SK-N-SH (cell line): ENCODE data around the gene RITA1. TPM values are rescaled to one million over a fixed set of nuclear protein-coding genes. Genes with fewer than 3 reads are reported as not detected.

Experiments
- CTCF ChIA-PET: fragments of 300-600, 350-600 bp; formaldehyde crosslinking; extraction: SDS; loops from one replicate; lab custom pipeline; 2021; lab: Yijun Ruan, JAX
- POLR2A ChIA-PET: fragments of 350-600 bp; sonication (Branson Sonifier 250); formaldehyde crosslinking; extraction: SDS; loops from one replicate; lab custom pipeline; 2020; ENCODE audit warnings: antibody characterized with exemption, inconsistent platforms; lab: Yijun Ruan, JAX
- DNase-seq: peaks from one replicate; pipeline ENCODE4 v3.0.0; 2012
- H2AFZ ChIP-seq: fragments of 200-600 bp; sonication (generic); 2 replicates; pipeline ENCODE4 v1.8.1; 2016; ENCODE audit warnings: antibody characterized with exemption, mild to moderate bottlenecking, low read depth
- H3F3A ChIP-seq: fragments of 200-600 bp; sonication (generic); replicated peaks from 2 replicates; pipeline ENCODE3; 2016; ENCODE audit warnings: antibody characterized with exemption, mild to moderate bottlenecking; ENCODE audit not compliant: insufficient read depth
- H3K27ac ChIP-seq, 2 experiments: fragments of 200-500 bp in 1 of 2; fragments of 200-600 bp in 1 of 2; sonication (Bioruptor generic) in 1 of 2; sonication (generic), shearing (Covaris generic) in 1 of 2; 2 replicates each; pipeline versions ENCODE4 v1.5.1 to v1.6.1; 2014 to 2016; ENCODE audit warnings: low read depth in 2 of 2, inconsistent platforms in 1 of 2, low read length in 1 of 2, mild to moderate bottlenecking in 1 of 2, mixed read lengths in 1 of 2
- H3K27me3 ChIP-seq: fragments of 200-600 bp; sonication (generic), shearing (Covaris generic); 2 replicates; pipeline ENCODE4 v1.6.1; 2016; ENCODE audit warnings: mixed run types; ENCODE audit not compliant: insufficient read depth
- H3K36me3 ChIP-seq, 2 experiments: fragments of 200-500 bp in 1 of 2; fragments of 200-600 bp in 1 of 2; sonication (Bioruptor generic) in 1 of 2; sonication (generic) in 1 of 2; replicated peaks in 1 of 2; 2 replicates each; pipeline versions ENCODE3 to v1.5.1; 2014 to 2016; ENCODE audit warnings: low read length in 1 of 2, mild to moderate bottlenecking in 1 of 2; ENCODE audit not compliant: insufficient read depth in 2 of 2, control insufficient read depth in 1 of 2
- H3K4me1 ChIP-seq, 2 experiments: fragments of 200-500 bp in 1 of 2; fragments of 200-600 bp in 1 of 2; sonication (Bioruptor generic) in 1 of 2; sonication (generic), shearing (Covaris generic) in 1 of 2; 2 replicates each; pipeline versions ENCODE4 v1.5.1 to v1.6.1; 2014 to 2016; ENCODE audit warnings: low read depth in 1 of 2, low read length in 1 of 2, mixed run types in 1 of 2; ENCODE audit not compliant: insufficient read depth in 2 of 2, control insufficient read depth in 1 of 2
- H3K4me2 ChIP-seq: fragments of 200-600 bp; sonication (generic), shearing (Covaris generic); 2 replicates; pipeline ENCODE4 v1.6.1; 2017; ENCODE audit warnings: mixed run types
- H3K4me3 ChIP-seq, 2 experiments: fragments of 200-500 bp in 1 of 2; fragments of 200-600 bp in 1 of 2; sonication (Bioruptor generic) in 1 of 2; sonication (generic), shearing (Covaris generic) in 1 of 2; 2 replicates each; pipeline versions ENCODE4 v1.5.1 to v1.8.1; 2014 to 2016; ENCODE audit warnings: low read depth in 2 of 2, inconsistent platforms in 1 of 2, low read length in 1 of 2, mild to moderate bottlenecking in 1 of 2, mixed read lengths in 1 of 2, moderate library complexity in 1 of 2
- H3K79me2 ChIP-seq: fragments of 200-600 bp; sonication (generic); 2 replicates; pipeline ENCODE4 v1.8.1; 2017; ENCODE audit warnings: mild to moderate bottlenecking; ENCODE audit not compliant: insufficient read depth
- H3K9ac ChIP-seq: fragments of 200-600 bp; sonication (generic); 2 replicates; pipeline ENCODE4 v1.6.1; 2017; ENCODE audit warnings: mixed run types
- H3K9me2 ChIP-seq: fragments of 200-600 bp; sonication (generic); 2 replicates; pipeline ENCODE4 v1.6.1; 2017; ENCODE audit warnings: mixed run types
- H3K9me3 ChIP-seq: fragments of 200-600 bp; sonication (generic); 2 replicates; pipeline ENCODE4 v1.6.1; 2017; ENCODE audit warnings: mixed run types, mild to moderate bottlenecking, moderate library complexity
- H4K20me1 ChIP-seq: fragments of 200-600 bp; sonication (generic); 2 replicates; pipeline ENCODE4 v1.6.1; 2017; ENCODE audit warnings: mild to moderate bottlenecking, mixed run types; ENCODE audit not compliant: insufficient read depth
- CHD2 ChIP-seq: fragments of 150-350 bp; IDR thresholded peaks from 2 replicates; pipeline ENCODE4 v1.6.1; 2018; ENCODE audit warnings: low read length; ENCODE audit not compliant: partially characterized antibody
- EP300 ChIP-seq, 2 experiments: IDR thresholded peaks; 2 replicates each; pipeline versions ENCODE4 v1.4.0 to v1.6.1; 2012; ENCODE audit warnings: borderline replicate concordance in 1 of 2, low read depth in 1 of 2, low read length in 1 of 2
- EZH2phosphoT487 ChIP-seq: fragments of 200-600 bp; sonication (generic); IDR thresholded peaks from 2 replicates; pipeline ENCODE4 v1.6.1; 2017; ENCODE audit warnings: low read depth, mixed run types, mild to moderate bottlenecking, antibody characterized with exemption, moderate library complexity, borderline replicate concordance
- GABPA ChIP-seq: IDR thresholded peaks from 2 replicates; pipeline ENCODE4 v1.4.0; 2012; ENCODE audit warnings: low read depth, mild to moderate bottlenecking
- JUND ChIP-seq: IDR thresholded peaks from 2 replicates; pipeline ENCODE4 v1.4.0; 2012
- MEF2A ChIP-seq: IDR thresholded peaks from 2 replicates; pipeline ENCODE4 v1.4.0; 2012; ENCODE audit warnings: low read depth, borderline replicate concordance
- MXI1 ChIP-seq: IDR thresholded peaks from 2 replicates; pipeline ENCODE4 v1.6.1; 2012; ENCODE audit warnings: mild to moderate bottlenecking, low read depth, low read length, improper control_type of control experiment
- NRF1 ChIP-seq: IDR thresholded peaks from 2 replicates; pipeline ENCODE4 v1.6.1; 2012; ENCODE audit warnings: low read depth, mild to moderate bottlenecking, low read length
- RFX5 ChIP-seq: IDR thresholded peaks from 2 replicates; pipeline ENCODE4 v1.6.1; 2012; ENCODE audit warnings: mild to moderate bottlenecking, improper control_type of control experiment, low read length
- SMC3 ChIP-seq: IDR thresholded peaks from 2 replicates; pipeline ENCODE4 v1.6.1; 2012; ENCODE audit warnings: low read depth, low read length, improper control_type of control experiment
- TCF12 ChIP-seq: IDR thresholded peaks from 2 replicates; pipeline ENCODE4 v1.4.0; 2012
- WGBS: methylation state at CpG from one replicate; pipeline ENCODE4 v1.1.6; 2017; ENCODE audit warnings: low lambda C conversion rate; 5-methylcytosine and 5-hydroxymethylcytosine counted together
- polyA plus RNA-seq, 3 experiments: library from polyadenylated mRNA; depleted of rRNA; stranded (reverse); fragments of >200 nt; gene quantifications; 2 replicates each; pipeline ENCODE4 v1.2.3, GENCODE V29; 2012
- TF ChIP-seq, protein P1 (sequence below): fragments of 150-350 bp; IDR thresholded peaks from 2 replicates; pipeline ENCODE4 v1.6.1; 2017; ENCODE audit warnings: antibody characterized with exemption, low read length, low read depth, borderline replicate concordance
- TF ChIP-seq, protein P2 (sequence below): IDR thresholded peaks from 2 replicates; pipeline ENCODE4 v1.4.0; 2012; ENCODE audit warnings: low read depth, borderline replicate concordance
- TF ChIP-seq, protein P3 (sequence below): fragments of 150-350 bp; IDR thresholded peaks from 2 replicates; pipeline ENCODE4 v1.6.1; 2016; ENCODE audit warnings: mild to moderate bottlenecking, low read depth, low read length
- TF ChIP-seq, protein P4 (sequence below): IDR thresholded peaks from 2 replicates; pipeline ENCODE4; 2012
- TF ChIP-seq, protein P5 (sequence below): fragments of 200-600 bp; sonication (generic); IDR thresholded peaks from 2 replicates; pipeline ENCODE4 v1.6.1; 2017; ENCODE audit warnings: antibody characterized with exemption, mild to moderate bottlenecking, moderate library complexity
- TF ChIP-seq, protein P6 (sequence below): IDR thresholded peaks from 2 replicates; pipeline ENCODE4 v1.6.1; 2012; ENCODE audit warnings: mild to moderate bottlenecking, low read depth, low read length, moderate library complexity

RITA1 gene
- polyA plus RNA-seq, 1 of the 3 experiments (the other 2 are of a cell fraction), result 21.1 TPM

DNA sequence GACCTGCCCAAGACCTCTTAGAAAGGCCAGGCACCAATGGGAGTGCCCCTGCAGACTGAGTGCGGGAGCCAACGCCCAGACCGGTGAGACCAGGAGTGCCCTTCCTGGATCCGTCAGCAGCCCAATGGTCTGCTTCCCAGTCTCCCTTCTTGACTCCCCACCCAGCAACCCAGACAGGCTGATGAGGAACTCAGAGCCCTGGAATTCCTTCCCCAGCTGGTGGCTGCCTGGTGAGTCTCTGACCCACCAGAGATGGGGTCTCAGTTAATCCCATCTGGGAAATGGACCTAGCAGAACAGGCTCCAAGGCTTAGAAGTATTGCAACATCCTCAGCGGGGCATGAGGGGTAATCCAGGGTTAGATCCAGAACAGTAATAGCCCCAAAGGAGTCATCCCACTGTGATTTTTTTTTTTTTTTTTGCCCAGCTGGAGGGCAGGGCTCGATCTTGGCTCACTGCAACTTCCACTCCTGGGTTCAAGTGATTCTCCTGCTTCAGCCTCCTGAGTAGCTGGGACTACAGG lies 48.5 kb upstream of the RITA1 start:
- 87% methylated on average over 6 of the region's 6 CpGs for WGBS
- ChIA-PET CTCF (interaction anchor here (1.3 to 6.4 kb wide), 4 partner anchors 9 to 88 kb away, joined by 4 to 49 read pairs (median 7); partner anchors contain the start of gene CFAP73), POLR2A (no interaction called here)
- Histone ChIP-seq H3K4me3 (no peak overlapping the region), H3K9me2 (no peaks in the 10 kb centered on the region), H4K20me1 (no peaks in the 10 kb centered on the region), H3K36me3 (no peaks in the 10 kb centered on the region), H3K4me1 (no peaks in the 10 kb centered on the region; a peak in 1 of 4 replicates), H3F3A (no peaks in the 10 kb centered on the region), H2AFZ (no peak overlapping the region), H3K9me3 (no peaks in the 10 kb centered on the region), H3K9ac (no peak overlapping the region), H3K27me3 (no peaks in the 10 kb centered on the region), H3K27ac (no peak overlapping the region), H3K4me2 (no peak overlapping the region), H3K79me2 (no peaks in the 10 kb centered on the region)
- no peak for DNase-seq
- TF ChIP-seq, protein P1, sequence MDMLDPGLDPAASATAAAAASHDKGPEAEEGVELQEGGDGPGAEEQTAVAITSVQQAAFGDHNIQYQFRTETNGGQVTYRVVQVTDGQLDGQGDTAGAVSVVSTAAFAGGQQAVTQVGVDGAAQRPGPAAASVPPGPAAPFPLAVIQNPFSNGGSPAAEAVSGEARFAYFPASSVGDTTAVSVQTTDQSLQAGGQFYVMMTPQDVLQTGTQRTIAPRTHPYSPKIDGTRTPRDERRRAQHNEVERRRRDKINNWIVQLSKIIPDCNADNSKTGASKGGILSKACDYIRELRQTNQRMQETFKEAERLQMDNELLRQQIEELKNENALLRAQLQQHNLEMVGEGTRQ, result no peak
- TF ChIP-seq SMC3 (no peak), EP300 (IDR thresholded peaks at IDR 0.05; ENCODE audit: borderline replicate concordance in 1 of 2, low read depth in 1 of 2, low read length in 1 of 2) (no peak), JUND (no peak), TCF12 (no peak), RFX5 (no peak), EZH2phosphoT487 (no peak), GABPA (no peak), NRF1 (no peak), MEF2A (no peak), MXI1 (no peak), CHD2 (no peak)
- TF ChIP-seq, protein P2, sequence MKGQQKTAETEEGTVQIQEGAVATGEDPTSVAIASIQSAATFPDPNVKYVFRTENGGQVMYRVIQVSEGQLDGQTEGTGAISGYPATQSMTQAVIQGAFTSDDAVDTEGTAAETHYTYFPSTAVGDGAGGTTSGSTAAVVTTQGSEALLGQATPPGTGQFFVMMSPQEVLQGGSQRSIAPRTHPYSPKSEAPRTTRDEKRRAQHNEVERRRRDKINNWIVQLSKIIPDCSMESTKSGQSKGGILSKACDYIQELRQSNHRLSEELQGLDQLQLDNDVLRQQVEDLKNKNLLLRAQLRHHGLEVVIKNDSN, result no peak
- TF ChIP-seq, protein P3, sequence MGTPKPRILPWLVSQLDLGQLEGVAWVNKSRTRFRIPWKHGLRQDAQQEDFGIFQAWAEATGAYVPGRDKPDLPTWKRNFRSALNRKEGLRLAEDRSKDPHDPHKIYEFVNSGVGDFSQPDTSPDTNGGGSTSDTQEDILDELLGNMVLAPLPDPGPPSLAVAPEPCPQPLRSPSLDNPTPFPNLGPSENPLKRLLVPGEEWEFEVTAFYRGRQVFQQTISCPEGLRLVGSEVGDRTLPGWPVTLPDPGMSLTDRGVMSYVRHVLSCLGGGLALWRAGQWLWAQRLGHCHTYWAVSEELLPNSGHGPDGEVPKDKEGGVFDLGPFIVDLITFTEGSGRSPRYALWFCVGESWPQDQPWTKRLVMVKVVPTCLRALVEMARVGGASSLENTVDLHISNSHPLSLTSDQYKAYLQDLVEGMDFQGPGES, result no peak
- TF ChIP-seq, protein P4, sequence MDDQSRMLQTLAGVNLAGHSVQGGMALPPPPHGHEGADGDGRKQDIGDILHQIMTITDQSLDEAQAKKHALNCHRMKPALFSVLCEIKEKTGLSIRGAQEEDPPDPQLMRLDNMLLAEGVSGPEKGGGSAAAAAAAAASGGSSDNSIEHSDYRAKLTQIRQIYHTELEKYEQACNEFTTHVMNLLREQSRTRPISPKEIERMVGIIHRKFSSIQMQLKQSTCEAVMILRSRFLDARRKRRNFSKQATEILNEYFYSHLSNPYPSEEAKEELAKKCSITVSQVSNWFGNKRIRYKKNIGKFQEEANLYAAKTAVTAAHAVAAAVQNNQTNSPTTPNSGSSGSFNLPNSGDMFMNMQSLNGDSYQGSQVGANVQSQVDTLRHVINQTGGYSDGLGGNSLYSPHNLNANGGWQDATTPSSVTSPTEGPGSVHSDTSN, result no peak
- TF ChIP-seq, protein P5, sequence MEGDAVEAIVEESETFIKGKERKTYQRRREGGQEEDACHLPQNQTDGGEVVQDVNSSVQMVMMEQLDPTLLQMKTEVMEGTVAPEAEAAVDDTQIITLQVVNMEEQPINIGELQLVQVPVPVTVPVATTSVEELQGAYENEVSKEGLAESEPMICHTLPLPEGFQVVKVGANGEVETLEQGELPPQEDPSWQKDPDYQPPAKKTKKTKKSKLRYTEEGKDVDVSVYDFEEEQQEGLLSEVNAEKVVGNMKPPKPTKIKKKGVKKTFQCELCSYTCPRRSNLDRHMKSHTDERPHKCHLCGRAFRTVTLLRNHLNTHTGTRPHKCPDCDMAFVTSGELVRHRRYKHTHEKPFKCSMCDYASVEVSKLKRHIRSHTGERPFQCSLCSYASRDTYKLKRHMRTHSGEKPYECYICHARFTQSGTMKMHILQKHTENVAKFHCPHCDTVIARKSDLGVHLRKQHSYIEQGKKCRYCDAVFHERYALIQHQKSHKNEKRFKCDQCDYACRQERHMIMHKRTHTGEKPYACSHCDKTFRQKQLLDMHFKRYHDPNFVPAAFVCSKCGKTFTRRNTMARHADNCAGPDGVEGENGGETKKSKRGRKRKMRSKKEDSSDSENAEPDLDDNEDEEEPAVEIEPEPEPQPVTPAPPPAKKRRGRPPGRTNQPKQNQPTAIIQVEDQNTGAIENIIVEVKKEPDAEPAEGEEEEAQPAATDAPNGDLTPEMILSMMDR, result no peak
- TF ChIP-seq, protein P6, sequence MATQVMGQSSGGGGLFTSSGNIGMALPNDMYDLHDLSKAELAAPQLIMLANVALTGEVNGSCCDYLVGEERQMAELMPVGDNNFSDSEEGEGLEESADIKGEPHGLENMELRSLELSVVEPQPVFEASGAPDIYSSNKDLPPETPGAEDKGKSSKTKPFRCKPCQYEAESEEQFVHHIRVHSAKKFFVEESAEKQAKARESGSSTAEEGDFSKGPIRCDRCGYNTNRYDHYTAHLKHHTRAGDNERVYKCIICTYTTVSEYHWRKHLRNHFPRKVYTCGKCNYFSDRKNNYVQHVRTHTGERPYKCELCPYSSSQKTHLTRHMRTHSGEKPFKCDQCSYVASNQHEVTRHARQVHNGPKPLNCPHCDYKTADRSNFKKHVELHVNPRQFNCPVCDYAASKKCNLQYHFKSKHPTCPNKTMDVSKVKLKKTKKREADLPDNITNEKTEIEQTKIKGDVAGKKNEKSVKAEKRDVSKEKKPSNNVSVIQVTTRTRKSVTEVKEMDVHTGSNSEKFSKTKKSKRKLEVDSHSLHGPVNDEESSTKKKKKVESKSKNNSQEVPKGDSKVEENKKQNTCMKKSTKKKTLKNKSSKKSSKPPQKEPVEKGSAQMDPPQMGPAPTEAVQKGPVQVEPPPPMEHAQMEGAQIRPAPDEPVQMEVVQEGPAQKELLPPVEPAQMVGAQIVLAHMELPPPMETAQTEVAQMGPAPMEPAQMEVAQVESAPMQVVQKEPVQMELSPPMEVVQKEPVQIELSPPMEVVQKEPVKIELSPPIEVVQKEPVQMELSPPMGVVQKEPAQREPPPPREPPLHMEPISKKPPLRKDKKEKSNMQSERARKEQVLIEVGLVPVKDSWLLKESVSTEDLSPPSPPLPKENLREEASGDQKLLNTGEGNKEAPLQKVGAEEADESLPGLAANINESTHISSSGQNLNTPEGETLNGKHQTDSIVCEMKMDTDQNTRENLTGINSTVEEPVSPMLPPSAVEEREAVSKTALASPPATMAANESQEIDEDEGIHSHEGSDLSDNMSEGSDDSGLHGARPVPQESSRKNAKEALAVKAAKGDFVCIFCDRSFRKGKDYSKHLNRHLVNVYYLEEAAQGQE, result no peak
